Effector memory CD8-positive, alpha-beta T cell (primary cell): ENCODE measurements around the gene CNTN4.
"Not testable (repeated sequence)": the region's sequence is repeated elsewhere in the genome, so short reads cannot be mapped to it uniquely, and the experiment has no call there.

ENCODE experiments used
- ATAC-seq: fragments of 150-1000 bp; cut with Tn5 transposase; replicated peaks from 2 replicates; pipeline ENCODE4 v1.10.0; 2021; ENCODE audit warnings: mild to moderate bottlenecking, moderate library complexity
- DNase-seq, 3 experiments: peaks; one replicate each; pipeline ENCODE4 v3.0.0; 2021
- H3K27ac Mint-ChIP-seq, 2 donors: one replicate each; pipeline ENCODE4 v1.8.0; 2022; ENCODE audit warnings: mild to moderate bottlenecking in 2 of 2, mixed read lengths in 2 of 2, moderate library complexity in 2 of 2
- H3K27me3 Mint-ChIP-seq, 2 donors: one replicate each; pipeline ENCODE4 v1.8.0; 2022; ENCODE audit warnings: mixed read lengths in 2 of 2
- H3K36me3 Mint-ChIP-seq: one replicate; pipeline ENCODE4 v1.8.0; 2022; ENCODE audit warnings: mild to moderate bottlenecking, moderate library complexity, mixed read lengths; ENCODE audit not compliant: insufficient read depth
- H3K4me1 Mint-ChIP-seq, 2 donors: one replicate each; pipeline ENCODE4 v1.8.0; 2022; ENCODE audit warnings: low read depth in 2 of 2, mixed read lengths in 2 of 2
- H3K4me3 Mint-ChIP-seq, 2 donors: one replicate each; pipeline ENCODE4 v1.8.0; 2022; ENCODE audit warnings: mild to moderate bottlenecking in 2 of 2, mixed read lengths in 2 of 2, moderate library complexity in 2 of 2
- H3K9me3 Mint-ChIP-seq, 2 donors: one replicate each; pipeline ENCODE4 v1.8.0; 2022; ENCODE audit warnings: mixed read lengths in 2 of 2
- total RNA-seq, 9 experiments: gene quantifications; one replicate each; lab custom pipeline; 2026; lab: John Stamatoyannopoulos, UW

Gene CNTN4
- total RNA-seq: 0 to 0.90 (median 0) reads per million in 9 experiments

GRCh38 chr3:2098398-2099027 is at the start of gene CNTN4:
TSS of gene CNTN4 (plus strand) at chr3:2098866.
- Mint-ChIP-seq H3K4me3 (no peak within 1 kb of the TSS), H3K27me3 (peaks cover 10 to 44% of the 10 kb centered on the region in 2 donors), H3K9me3 (peaks cover 4% of the 10 kb centered on the region in 2 donors), H3K27ac (no peak within 1 kb of the TSS), H3K36me3 (no peaks in the 10 kb centered on the region), H3K4me1 (no peaks in the 10 kb centered on the region)
- DNase-seq (no peak), ATAC-seq (no peak)

GRCh38 chr3:2061360-2061759 is 37.3 kb upstream of the CNTN4 start:
- DNase-seq (no peak), ATAC-seq (no peak)
- no peak overlapping the region for H3K4me3 Mint-ChIP-seq
- H3K27ac Mint-ChIP-seq: no peak overlapping the region
- no peaks in the 10 kb centered on the region for H3K27me3 Mint-ChIP-seq
- peaks cover 7% of the 10 kb centered on the region in 2 donors for H3K9me3 Mint-ChIP-seq
- no peaks in the 10 kb centered on the region for H3K4me1 Mint-ChIP-seq
- H3K36me3 Mint-ChIP-seq: no peaks in the 10 kb centered on the region

- Mint-ChIP-seq H3K27me3 (no peaks in the 10 kb centered on the region), H3K9me3 (peaks cover 0 to 2% of the 10 kb centered on the region in 2 donors), H3K36me3 (no peaks in the 10 kb centered on the region), H3K27ac (no peak overlapping the region), H3K4me1 (no peaks in the 10 kb centered on the region), H3K4me3 (no peak overlapping the region)
- ATAC-seq (no peak), DNase-seq (no peak)
Measured at GRCh38 chr3:2071531-2071930, 27.1 kb upstream of the CNTN4 start.

DNA sequence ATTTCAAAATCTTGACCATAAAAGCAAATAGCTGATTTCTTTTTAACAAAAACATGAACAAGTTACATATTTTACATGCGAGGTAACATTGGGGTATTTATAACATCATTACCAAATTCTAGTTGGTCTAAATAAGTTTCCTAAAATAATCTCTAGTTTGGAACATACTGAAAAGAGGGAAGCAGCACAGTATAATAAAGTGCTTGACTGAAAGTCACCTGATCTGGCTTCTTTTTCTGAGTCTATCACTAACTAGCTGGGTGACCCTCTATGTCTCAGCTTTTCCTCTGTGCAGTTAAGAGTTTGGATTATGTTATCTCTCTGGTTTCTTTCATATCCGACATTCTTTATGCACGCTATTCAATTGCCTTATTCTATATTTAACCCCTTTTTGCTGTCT is 19.8 kb upstream of the CNTN4 start:
- Mint-ChIP-seq H3K36me3 (no peaks in the 10 kb centered on the region), H3K9me3 (peaks cover 6% of the 10 kb centered on the region in 2 donors), H3K4me1 (no peaks in the 10 kb centered on the region), H3K4me3 (no peak overlapping the region), H3K27me3 (no peaks in the 10 kb centered on the region), H3K27ac (no peak overlapping the region)
- no peak for DNase-seq
- ATAC-seq: no peak

- Mint-ChIP-seq H3K4me1 (no peaks in the 10 kb centered on the region), H3K4me3 (no peak overlapping the region), H3K27me3 (no peaks in the 10 kb centered on the region), H3K36me3 (no peaks in the 10 kb centered on the region), H3K9me3 (peaks cover 6 to 10% of the 10 kb centered on the region in 2 donors), H3K27ac (no peak overlapping the region)
- no peak for DNase-seq
- no peak for ATAC-seq
Measured at GRCh38 chr3:2082871-2083480, 15.7 kb upstream of the CNTN4 start.

GRCh38 chr3:2083558-2083957 is 15.1 kb upstream of the CNTN4 start:
- peaks cover 6 to 10% of the 10 kb centered on the region in 2 donors for H3K9me3 Mint-ChIP-seq
- ATAC-seq, H3K4me3 Mint-ChIP-seq, H3K4me1 Mint-ChIP-seq, DNase-seq, H3K27me3 Mint-ChIP-seq, H3K36me3 Mint-ChIP-seq, H3K27ac Mint-ChIP-seq: not testable (repeated sequence)

DNA sequence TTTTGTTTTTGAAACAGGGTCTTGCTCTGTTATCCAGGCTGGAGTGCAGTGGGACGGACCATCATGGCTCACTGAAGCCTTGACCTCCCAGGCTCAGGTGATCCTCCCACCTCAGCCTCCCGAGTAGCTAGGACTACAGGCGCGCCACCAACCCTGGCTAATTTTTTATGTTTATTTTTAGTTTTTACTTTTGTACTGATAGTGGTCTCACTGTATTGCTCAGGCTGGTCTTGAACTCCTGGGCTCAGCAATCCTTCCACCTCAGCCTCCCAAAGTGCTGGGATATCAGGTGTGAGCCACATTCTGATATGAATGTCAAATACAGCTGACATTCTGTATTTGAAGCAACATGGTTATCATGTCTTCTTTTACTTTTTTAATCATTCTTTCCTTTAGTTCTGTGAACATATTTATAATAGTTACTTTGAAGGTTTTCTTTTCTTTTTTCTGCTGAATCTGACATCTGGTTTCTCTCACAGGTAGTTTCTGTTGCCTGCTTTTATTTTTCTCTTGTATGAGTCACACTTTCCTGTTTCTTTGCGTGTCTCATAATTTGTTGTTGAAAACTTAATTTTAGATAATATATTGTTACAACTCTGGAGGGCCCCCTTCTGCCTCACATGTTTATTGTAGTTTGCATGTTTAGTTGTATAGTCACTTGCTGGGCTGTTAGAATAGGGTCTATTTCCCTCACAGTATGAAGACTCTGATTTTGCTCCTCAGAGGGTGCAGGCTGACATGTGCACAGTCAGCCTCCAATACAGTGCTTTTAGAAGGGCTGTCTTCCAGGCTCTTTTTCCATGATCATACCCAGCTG is 8.4 kb upstream of the CNTN4 start:
- Mint-ChIP-seq H3K36me3 (no peaks in the 10 kb centered on the region), H3K4me1 (no peaks in the 10 kb centered on the region), H3K9me3 (peaks cover 6 to 8% of the 10 kb centered on the region in 2 donors), H3K27me3 (no peaks in the 10 kb centered on the region), H3K4me3 (no peak overlapping the region), H3K27ac (no peak overlapping the region)
- DNase-seq: no peak
- ATAC-seq: no peak

DNA sequence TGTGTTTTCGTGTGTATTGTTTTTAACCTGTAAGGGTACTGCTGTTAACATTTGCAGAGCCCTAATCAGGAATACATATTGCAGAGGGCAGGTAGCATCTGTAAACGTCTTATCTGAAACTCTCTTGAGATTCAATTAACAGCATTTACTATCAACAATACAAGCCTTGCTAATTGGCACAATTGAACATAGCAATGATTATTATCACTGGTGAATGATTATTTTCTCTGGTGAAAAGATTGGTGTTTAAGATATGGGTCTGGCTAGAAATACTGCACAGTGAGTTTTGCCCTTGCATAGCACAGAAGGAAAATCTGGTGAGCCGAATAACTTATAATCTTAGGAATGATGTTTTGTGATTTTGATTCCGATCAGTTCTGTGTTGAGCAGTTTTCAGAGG is 5.9 kb upstream of the CNTN4 start:
- DNase-seq (no peak), ATAC-seq (no peak)
- H3K4me1 Mint-ChIP-seq: no peaks in the 10 kb centered on the region
- no peaks in the 10 kb centered on the region for H3K36me3 Mint-ChIP-seq
- peaks cover 0 to 21% of the 10 kb centered on the region in 2 donors for H3K27me3 Mint-ChIP-seq
- peaks cover 6 to 8% of the 10 kb centered on the region in 2 donors for H3K9me3 Mint-ChIP-seq
- H3K27ac Mint-ChIP-seq: no peak overlapping the region
- no peak overlapping the region for H3K4me3 Mint-ChIP-seq

DNA sequence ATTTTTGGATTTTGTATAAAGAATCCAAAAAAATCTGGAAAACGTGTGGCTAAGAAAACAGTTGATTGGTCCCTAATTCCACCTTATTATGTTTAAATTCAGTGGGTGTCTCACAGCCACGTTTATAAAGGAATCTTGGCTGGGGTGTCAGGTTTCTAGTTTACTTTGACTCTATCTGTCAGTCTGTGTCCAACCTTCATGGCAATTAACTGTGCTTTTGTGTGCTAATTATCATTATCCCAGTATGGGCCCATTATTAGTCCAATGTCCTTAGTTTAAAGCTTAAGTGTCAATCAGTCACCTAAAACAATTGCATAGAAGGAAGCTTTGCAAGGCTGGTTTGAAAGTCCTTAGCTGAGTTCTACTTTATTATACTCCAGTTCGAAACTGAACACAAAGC is 3.7 kb upstream of the CNTN4 start:
- Mint-ChIP-seq H3K4me1 (no peaks in the 10 kb centered on the region), H3K9me3 (peaks cover 6 to 8% of the 10 kb centered on the region in 2 donors), H3K4me3 (no peak overlapping the region), H3K36me3 (no peaks in the 10 kb centered on the region), H3K27ac (no peak overlapping the region), H3K27me3 (peaks cover 4 to 31% of the 10 kb centered on the region in 2 donors)
- ATAC-seq: no peak
- DNase-seq: no peak

GRCh38 chr3:2096216-2096615 is 2.5 kb upstream of the CNTN4 start:
- H3K4me1 Mint-ChIP-seq: no peaks in the 10 kb centered on the region
- DNase-seq: no peak
- peaks cover 10 to 44% of the 10 kb centered on the region in 2 donors for H3K27me3 Mint-ChIP-seq
- H3K9me3 Mint-ChIP-seq: peaks cover 5 to 8% of the 10 kb centered on the region in 2 donors
- no peak for ATAC-seq
- no peaks in the 10 kb centered on the region for H3K36me3 Mint-ChIP-seq
- no peak overlapping the region for H3K27ac Mint-ChIP-seq
- H3K4me3 Mint-ChIP-seq: no peak overlapping the region

- peaks cover 10 to 44% of the 10 kb centered on the region in 2 donors for H3K27me3 Mint-ChIP-seq
- no peak overlapping the region for H3K4me3 Mint-ChIP-seq
- H3K9me3 Mint-ChIP-seq: peaks cover 8% of the 10 kb centered on the region in 2 donors
- H3K4me1 Mint-ChIP-seq: no peaks in the 10 kb centered on the region
- no peak for DNase-seq
- ATAC-seq: no peak
- no peaks in the 10 kb centered on the region for H3K36me3 Mint-ChIP-seq
- H3K27ac Mint-ChIP-seq: no peak overlapping the region
Measured at GRCh38 chr3:2097641-2098191, 950 bp upstream of the CNTN4 start.

DNA sequence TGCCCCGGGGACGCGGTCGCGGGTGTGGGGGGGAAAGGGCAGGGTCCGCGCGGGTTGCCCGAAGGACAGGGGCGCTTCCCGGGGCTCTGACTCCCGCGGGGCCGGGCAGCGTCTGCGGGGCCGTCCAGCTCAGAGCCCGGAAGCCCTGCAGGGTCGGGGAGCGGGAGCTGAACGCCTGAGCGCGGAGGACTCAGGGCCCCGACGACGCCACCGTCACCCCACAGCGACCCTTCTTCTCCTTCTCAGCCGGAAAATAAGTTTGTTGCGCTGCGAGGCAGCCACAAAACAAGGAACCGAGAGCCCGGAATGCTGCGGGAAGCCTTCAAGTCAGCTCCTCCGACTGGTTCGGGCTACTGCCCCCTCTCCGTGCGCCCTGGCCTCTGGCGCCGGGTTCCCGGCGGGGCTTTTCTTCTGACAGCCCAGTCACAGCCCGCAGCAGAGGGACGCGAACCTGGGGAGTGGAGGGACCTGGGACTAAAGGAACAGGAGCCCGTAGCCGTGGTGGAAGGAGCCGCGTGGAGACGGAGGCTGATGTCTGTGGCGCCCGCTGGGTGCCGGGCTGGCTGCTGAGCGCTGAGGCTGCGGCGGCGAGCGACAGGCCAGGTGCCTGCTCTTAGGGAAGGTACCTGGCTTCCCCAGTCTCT is 484 bp downstream of the CNTN4 start:
- no peak for DNase-seq
- no peak for ATAC-seq
- no peaks in the 10 kb centered on the region for H3K4me1 Mint-ChIP-seq
- H3K36me3 Mint-ChIP-seq: no peaks in the 10 kb centered on the region
- no peak overlapping the region for H3K4me3 Mint-ChIP-seq
- peaks cover 10 to 44% of the 10 kb centered on the region in 2 donors for H3K27me3 Mint-ChIP-seq
- no peak overlapping the region for H3K27ac Mint-ChIP-seq
- H3K9me3 Mint-ChIP-seq: peaks cover 0 to 3% of the 10 kb centered on the region in 2 donors

DNA sequence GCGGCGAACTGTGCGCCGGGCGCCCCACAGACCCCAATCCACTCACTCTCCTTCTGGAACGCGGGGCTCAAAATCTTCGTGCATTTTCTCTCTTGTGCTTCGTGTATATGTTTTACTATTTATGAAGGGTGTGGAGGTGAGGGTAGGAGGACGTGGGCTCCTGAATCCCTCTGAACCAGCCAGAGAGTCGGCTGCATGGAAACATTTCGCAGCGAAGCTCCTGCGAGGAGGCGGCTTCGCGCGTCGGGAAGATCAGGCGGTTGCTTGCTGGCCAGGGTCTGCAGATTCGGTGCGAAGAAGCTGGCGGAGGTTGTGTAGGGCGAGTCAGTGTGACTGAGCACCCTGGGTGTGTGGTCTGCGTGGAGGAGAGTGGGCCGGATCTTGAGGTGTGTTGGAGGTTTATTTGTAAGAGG is 1.1 kb downstream of the CNTN4 start:
- Mint-ChIP-seq H3K4me3 (no peak overlapping the region), H3K4me1 (no peaks in the 10 kb centered on the region), H3K9me3 (peaks cover 0 to 3% of the 10 kb centered on the region in 2 donors), H3K27ac (no peak overlapping the region), H3K27me3 (peaks cover 10 to 44% of the 10 kb centered on the region in 2 donors), H3K36me3 (no peaks in the 10 kb centered on the region)
- no peak for DNase-seq
- no peak for ATAC-seq
